ENCODE results near the gene ANP32E.

DNA sequence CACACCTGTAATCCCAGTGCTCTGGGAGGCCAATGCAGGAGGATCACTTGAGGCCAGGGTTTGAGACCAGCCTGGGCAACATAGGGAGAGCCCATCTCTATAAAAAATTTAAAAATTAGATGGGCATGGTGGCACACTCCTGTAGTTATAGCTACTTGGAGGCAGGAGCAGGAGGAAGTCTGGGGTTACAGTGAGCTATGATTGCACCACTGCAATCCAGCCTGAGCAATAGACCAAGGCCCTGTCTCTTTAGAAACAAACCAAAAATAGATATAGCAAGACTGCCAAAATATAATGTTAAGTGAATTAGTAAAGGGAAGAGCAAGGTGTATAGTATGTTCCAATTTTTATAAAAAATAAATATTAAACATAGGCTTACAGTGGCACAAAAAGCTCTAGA, 57.4 kb downstream of the ANP32E start:
- no peak for TF ChIP-seq ZNF121 (tag by site-specific recombination; IDR thresholded peaks at IDR 0.05)
- TF ChIP-seq, protein P1, sequence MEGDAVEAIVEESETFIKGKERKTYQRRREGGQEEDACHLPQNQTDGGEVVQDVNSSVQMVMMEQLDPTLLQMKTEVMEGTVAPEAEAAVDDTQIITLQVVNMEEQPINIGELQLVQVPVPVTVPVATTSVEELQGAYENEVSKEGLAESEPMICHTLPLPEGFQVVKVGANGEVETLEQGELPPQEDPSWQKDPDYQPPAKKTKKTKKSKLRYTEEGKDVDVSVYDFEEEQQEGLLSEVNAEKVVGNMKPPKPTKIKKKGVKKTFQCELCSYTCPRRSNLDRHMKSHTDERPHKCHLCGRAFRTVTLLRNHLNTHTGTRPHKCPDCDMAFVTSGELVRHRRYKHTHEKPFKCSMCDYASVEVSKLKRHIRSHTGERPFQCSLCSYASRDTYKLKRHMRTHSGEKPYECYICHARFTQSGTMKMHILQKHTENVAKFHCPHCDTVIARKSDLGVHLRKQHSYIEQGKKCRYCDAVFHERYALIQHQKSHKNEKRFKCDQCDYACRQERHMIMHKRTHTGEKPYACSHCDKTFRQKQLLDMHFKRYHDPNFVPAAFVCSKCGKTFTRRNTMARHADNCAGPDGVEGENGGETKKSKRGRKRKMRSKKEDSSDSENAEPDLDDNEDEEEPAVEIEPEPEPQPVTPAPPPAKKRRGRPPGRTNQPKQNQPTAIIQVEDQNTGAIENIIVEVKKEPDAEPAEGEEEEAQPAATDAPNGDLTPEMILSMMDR (tag by site-specific recombination; IDR thresholded peaks at IDR 0.05), result no peak
- TF ChIP-seq, protein P2, sequence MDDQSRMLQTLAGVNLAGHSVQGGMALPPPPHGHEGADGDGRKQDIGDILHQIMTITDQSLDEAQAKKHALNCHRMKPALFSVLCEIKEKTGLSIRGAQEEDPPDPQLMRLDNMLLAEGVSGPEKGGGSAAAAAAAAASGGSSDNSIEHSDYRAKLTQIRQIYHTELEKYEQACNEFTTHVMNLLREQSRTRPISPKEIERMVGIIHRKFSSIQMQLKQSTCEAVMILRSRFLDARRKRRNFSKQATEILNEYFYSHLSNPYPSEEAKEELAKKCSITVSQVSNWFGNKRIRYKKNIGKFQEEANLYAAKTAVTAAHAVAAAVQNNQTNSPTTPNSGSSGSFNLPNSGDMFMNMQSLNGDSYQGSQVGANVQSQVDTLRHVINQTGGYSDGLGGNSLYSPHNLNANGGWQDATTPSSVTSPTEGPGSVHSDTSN (CRISPR knock-in tag; IDR thresholded peaks at IDR 0.05), result no peak
- no peak for TF ChIP-seq ZNF23 (tag by site-specific recombination; IDR thresholded peaks at IDR 0.05; ENCODE audit: borderline replicate concordance)
- TF ChIP-seq YY1 (tag by site-specific recombination; IDR thresholded peaks at IDR 0.05), result no peak

Data from HEK293 (cell line).